HepG2 (cell line): Measurements from ENCODE around the gene ATP9A.

Experiments used
- EZH2 ChIP-seq: conservative IDR thresholded peaks from 2 replicates; pipeline ENCODE4 v1.6.1; 2012; ENCODE audit warnings: mild to moderate bottlenecking, low read depth, low read length, moderate library complexity
- ZBTB8A ChIP-seq: sonication (generic); formaldehyde crosslinking; IDR thresholded peaks from 2 replicates; pipeline ENCODE4 v1.4.0; 2020; ENCODE audit warnings: mild to moderate bottlenecking, low read depth, missing genetic modification reagents, borderline replicate concordance
- ZNF331 ChIP-seq: sonication (generic); formaldehyde crosslinking; IDR thresholded peaks from 2 replicates; pipeline ENCODE4 v1.4.0; 2020; ENCODE audit warnings: missing genetic modification reagents
- TF ChIP-seq, protein P1 (sequence below): sonication (generic); formaldehyde crosslinking; IDR thresholded peaks from 2 replicates; pipeline ENCODE4 v1.5.0; 2020; ENCODE audit warnings: missing genetic modification reagents, mild to moderate bottlenecking, borderline replicate concordance
- TF ChIP-seq, protein P2 (sequence below): sonication (generic); formaldehyde crosslinking; IDR thresholded peaks from 2 replicates; pipeline ENCODE4 v1.5.0; 2020; ENCODE audit warnings: mild to moderate bottlenecking, missing genetic modification reagents, moderate library complexity

DNA sequence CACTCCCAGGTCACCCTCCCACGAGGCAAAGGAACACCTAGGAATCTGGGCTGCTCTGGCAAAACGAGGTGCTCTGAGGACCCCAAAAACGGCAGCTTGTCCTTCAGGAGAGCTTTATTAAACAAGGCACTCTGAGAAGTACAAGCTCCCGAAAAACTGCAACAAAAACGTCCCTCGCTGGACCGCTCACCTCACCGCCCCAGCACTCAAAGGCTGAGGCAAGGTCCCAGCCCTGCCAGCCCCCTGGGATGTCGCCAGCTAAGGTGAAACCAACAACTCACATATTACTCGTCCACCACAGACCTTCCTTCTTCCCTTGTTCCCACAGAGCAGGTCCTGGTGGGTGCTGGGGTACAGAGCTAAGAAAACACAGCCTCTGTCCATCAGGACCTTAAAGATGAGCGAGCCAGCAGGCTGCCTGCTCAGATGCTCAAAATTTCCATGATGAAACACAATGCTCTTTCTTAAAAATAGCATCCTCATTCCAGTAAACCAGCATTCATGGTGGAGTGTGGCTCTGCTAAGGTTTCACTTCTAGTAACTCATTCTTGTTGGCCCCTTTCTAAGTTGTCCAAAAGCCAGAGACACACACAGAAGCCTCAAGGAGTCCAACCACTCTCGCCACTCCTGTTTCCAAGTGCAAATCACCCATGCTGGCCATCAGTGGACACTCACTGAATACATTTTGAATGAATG lies 35.9 kb downstream of the ATP9A start:
- TF ChIP-seq ZNF331 (CRISPR knock-in tag) = no peak
- TF ChIP-seq, protein P1, sequence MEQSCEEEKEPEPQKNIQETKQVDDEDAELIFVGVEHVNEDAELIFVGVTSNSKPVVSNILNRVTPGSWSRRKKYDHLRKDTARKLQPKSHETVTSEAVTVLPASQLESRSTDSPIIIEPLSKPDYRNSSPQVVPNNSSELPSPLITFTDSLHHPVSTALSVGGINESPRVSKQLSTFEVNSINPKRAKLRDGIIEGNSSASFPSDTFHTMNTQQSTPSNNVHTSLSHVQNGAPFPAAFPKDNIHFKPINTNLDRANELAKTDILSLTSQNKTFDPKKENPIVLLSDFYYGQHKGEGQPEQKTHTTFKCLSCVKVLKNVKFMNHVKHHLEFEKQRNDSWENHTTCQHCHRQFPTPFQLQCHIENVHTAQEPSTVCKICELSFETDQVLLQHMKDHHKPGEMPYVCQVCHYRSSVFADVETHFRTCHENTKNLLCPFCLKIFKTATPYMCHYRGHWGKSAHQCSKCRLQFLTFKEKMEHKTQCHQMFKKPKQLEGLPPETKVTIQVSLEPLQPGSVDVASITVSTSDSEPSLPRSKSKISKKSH (CRISPR knock-in tag) = no peak
- no peak for TF ChIP-seq EZH2
- TF ChIP-seq, protein P2, sequence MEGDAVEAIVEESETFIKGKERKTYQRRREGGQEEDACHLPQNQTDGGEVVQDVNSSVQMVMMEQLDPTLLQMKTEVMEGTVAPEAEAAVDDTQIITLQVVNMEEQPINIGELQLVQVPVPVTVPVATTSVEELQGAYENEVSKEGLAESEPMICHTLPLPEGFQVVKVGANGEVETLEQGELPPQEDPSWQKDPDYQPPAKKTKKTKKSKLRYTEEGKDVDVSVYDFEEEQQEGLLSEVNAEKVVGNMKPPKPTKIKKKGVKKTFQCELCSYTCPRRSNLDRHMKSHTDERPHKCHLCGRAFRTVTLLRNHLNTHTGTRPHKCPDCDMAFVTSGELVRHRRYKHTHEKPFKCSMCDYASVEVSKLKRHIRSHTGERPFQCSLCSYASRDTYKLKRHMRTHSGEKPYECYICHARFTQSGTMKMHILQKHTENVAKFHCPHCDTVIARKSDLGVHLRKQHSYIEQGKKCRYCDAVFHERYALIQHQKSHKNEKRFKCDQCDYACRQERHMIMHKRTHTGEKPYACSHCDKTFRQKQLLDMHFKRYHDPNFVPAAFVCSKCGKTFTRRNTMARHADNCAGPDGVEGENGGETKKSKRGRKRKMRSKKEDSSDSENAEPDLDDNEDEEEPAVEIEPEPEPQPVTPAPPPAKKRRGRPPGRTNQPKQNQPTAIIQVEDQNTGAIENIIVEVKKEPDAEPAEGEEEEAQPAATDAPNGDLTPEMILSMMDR (CRISPR knock-in tag) = no peak
- TF ChIP-seq ZBTB8A = no peak
